Activated B cell treated with CpG ODN at 0.5 μM for 24 hours (primary cell): Measurements from ENCODE around the gene XRN2. TPM values are rescaled to one million over a fixed set of nuclear protein-coding genes. Genes with fewer than 3 reads are reported as not detected.

Experiments used
- ATAC-seq: fragments of 200-7000 bp; cut with Tn5 transposase; one replicate; pipeline ENCODE4 v1.10.0; 2021; ENCODE audit warnings: low read depth, mild to moderate bottlenecking, moderate library complexity
- CTCF ChIA-PET: fragments of 350-600 bp; sonication (Branson Sonifier 250); formaldehyde crosslinking; loops from one replicate; lab custom pipeline; 2021; ENCODE audit warnings: antibody characterized with exemption; lab: Charles Lee
- POLR2A ChIA-PET: fragments of 350-600 bp; sonication (Branson Sonifier 250); formaldehyde crosslinking; loops from one replicate; lab custom pipeline; 2021; ENCODE audit warnings: antibody characterized with exemption; lab: Charles Lee
- DNase-seq: peaks from one replicate; pipeline ENCODE4 v3.0.0; 2022
- H3K27ac Mint-ChIP-seq: one replicate; pipeline ENCODE4 v1.8.0; 2020; ENCODE audit warnings: mixed read lengths
- H3K27me3 Mint-ChIP-seq: one replicate; pipeline ENCODE4 v1.8.0; 2021; ENCODE audit warnings: mixed read lengths
- H3K36me3 Mint-ChIP-seq: one replicate; pipeline ENCODE4 v1.8.0; 2021; ENCODE audit warnings: low read depth, mixed read lengths
- H3K4me1 Mint-ChIP-seq: one replicate; pipeline ENCODE4 v1.8.0; 2021; ENCODE audit warnings: mixed read lengths
- H3K4me3 Mint-ChIP-seq: one replicate; pipeline ENCODE4 v1.8.0; 2020; ENCODE audit warnings: mild to moderate bottlenecking, mixed read lengths
- H3K9me3 Mint-ChIP-seq: one replicate; pipeline ENCODE4 v1.8.0; 2020; ENCODE audit warnings: mixed read lengths
- intact Hi-C: fragments of 100-400 bp; cut with micrococcal nuclease; formaldehyde crosslinking; loops from one replicate; pipeline ENCODE4 v1.15.1; 2024
- total RNA-seq: library from RNA; stranded (reverse); gene quantifications from 2 replicates; pipeline ENCODE4 v1.2.3, GENCODE V29; 2022
- TF ChIP-seq, protein P1 (sequence below): fragments of 200-600 bp; IDR thresholded peaks from one replicate; pipeline ENCODE4 v1.8.0; 2022; ENCODE audit warnings: antibody characterized with exemption, mild to moderate bottlenecking

Gene XRN2
- total RNA-seq, 1 donor from 2014 or later: 61.0 TPM

DNA sequence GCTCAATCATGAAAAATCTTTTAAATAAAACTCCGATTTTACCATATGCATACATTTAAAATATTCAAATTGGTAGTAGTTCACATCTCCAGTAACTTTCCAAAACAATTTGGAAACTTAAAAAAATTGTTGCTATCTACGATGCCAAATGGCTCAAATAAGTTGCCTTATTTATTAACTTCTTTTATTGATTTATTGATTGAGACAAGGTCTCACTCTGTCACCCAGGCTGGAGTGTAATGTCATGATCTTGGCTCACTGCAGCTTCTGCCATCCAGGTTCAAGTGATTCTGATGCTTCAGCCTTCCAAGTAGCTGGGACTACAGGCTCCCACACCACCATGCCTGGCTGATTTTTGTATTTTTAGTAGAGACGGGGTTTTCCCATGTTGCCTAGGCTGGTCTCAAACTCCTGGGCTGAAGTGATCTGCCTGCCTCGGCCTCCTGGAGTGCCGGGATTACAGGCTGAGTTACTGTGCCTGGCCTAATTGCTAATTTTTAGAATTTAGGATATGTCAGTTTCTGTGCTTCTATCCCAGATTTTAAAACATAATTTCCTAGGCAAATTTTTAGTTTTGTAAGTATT, 81.3 kb downstream of the XRN2 start:
- ATAC-seq (no peak), DNase-seq (no peak)
- TF ChIP-seq, protein P1, sequence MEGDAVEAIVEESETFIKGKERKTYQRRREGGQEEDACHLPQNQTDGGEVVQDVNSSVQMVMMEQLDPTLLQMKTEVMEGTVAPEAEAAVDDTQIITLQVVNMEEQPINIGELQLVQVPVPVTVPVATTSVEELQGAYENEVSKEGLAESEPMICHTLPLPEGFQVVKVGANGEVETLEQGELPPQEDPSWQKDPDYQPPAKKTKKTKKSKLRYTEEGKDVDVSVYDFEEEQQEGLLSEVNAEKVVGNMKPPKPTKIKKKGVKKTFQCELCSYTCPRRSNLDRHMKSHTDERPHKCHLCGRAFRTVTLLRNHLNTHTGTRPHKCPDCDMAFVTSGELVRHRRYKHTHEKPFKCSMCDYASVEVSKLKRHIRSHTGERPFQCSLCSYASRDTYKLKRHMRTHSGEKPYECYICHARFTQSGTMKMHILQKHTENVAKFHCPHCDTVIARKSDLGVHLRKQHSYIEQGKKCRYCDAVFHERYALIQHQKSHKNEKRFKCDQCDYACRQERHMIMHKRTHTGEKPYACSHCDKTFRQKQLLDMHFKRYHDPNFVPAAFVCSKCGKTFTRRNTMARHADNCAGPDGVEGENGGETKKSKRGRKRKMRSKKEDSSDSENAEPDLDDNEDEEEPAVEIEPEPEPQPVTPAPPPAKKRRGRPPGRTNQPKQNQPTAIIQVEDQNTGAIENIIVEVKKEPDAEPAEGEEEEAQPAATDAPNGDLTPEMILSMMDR: no peak
- no peak overlapping the region for H3K27ac Mint-ChIP-seq
- H3K27me3 Mint-ChIP-seq: no peaks in the 10 kb centered on the region
- intact Hi-C loops: no loop called here
- CTCF ChIA-PET: no interaction called here
- H3K9me3 Mint-ChIP-seq: no peaks in the 10 kb centered on the region
- POLR2A ChIA-PET: no interaction called here
- no peaks in the 10 kb centered on the region for H3K4me1 Mint-ChIP-seq
- H3K36me3 Mint-ChIP-seq: peaks cover 81% of the 10 kb centered on the region
- H3K4me3 Mint-ChIP-seq: no peak overlapping the region

DNA sequence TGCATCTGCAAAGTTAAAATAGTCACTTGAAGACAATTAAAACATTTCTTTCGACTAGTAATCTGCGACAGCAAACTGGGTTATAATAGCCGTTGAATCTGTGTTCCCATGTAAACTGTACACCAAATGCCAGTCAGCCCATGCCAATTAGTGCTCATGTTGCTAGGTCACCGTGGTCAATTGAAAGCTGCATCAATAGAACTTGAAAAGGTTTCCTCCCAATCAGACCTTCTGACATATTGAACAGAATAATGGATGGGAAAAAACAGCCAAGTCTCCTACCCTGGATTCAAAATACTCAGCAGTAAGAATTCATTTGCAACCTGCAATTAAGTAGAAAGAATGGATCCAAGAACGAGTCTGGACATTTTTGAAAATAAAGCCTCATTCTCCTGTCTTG, 83.0 kb downstream of the XRN2 start:
- H3K27me3 Mint-ChIP-seq: peaks cover 4% of the 10 kb centered on the region
- H3K4me1 Mint-ChIP-seq: no peaks in the 10 kb centered on the region
- intact Hi-C loops: no loop called here
- TF ChIP-seq, protein P1: no peak
- ChIA-PET POLR2A (no interaction called here), CTCF (no interaction called here)
- no peak for DNase-seq
- no peak overlapping the region for H3K27ac Mint-ChIP-seq
- H3K9me3 Mint-ChIP-seq: no peaks in the 10 kb centered on the region
- H3K36me3 Mint-ChIP-seq: peaks cover 73% of the 10 kb centered on the region
- ATAC-seq: no peak
- H3K4me3 Mint-ChIP-seq: no peak overlapping the region

DNA sequence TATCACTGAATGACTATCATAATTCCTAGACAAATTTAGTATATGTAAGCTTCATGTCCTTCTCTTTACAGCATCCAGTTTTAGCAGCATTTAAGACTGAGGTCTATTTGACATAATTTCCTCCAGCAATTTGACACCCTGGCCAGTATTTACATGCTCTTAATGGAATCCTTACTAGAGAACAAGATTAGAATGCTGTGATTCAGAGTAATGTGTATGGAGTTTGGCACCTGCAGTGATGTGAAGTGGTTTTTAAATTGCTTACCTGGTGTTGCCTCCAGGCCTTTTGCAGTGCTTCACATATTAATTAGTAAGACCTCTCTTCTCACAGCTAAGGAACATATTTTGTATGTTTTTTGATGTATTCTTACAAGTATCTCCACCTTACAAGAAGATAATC, 84.4 kb downstream of the XRN2 start:
- ATAC-seq (no peak), DNase-seq (no peak)
- H3K9me3 Mint-ChIP-seq: no peaks in the 10 kb centered on the region
- TF ChIP-seq, protein P1: no peak
- peaks cover 14% of the 10 kb centered on the region for H3K27me3 Mint-ChIP-seq
- intact Hi-C loops: no loop called here
- peaks cover 6% of the 10 kb centered on the region for H3K4me1 Mint-ChIP-seq
- no peak overlapping the region for H3K27ac Mint-ChIP-seq
- ChIA-PET CTCF (no interaction called here), POLR2A (no interaction called here)
- peaks cover 63% of the 10 kb centered on the region for H3K36me3 Mint-ChIP-seq
- H3K4me3 Mint-ChIP-seq: no peak overlapping the region

DNA sequence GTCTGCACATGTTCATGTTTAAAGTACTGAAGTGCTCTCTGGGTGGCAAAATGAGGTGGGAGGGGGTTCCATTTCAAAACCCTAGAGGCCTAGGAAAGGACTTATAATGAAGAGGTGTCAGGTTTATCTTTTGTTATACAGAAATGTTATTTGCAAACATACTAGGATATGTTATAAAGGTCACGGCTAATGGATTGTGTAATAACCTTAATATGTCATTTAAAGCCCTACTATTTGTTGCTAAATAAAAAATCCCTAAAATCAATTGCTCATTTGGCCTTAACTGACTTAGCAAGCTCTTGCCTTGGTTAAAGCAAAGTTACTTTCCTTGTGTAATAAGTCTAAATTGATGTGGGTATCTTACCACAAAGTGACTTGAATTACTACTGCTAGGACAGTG, 85.4 kb downstream of the XRN2 start:
- ChIA-PET POLR2A (no interaction called here), CTCF (no interaction called here)
- Mint-ChIP-seq H3K27ac (no peak overlapping the region), H3K36me3 (peaks cover 53% of the 10 kb centered on the region), H3K27me3 (peaks cover 25% of the 10 kb centered on the region), H3K4me1 (peaks cover 8% of the 10 kb centered on the region), H3K4me3 (no peak overlapping the region), H3K9me3 (no peaks in the 10 kb centered on the region)
- no peak for DNase-seq
- TF ChIP-seq, protein P1: no peak
- intact Hi-C loops: no loop called here
- ATAC-seq: no peak

DNA sequence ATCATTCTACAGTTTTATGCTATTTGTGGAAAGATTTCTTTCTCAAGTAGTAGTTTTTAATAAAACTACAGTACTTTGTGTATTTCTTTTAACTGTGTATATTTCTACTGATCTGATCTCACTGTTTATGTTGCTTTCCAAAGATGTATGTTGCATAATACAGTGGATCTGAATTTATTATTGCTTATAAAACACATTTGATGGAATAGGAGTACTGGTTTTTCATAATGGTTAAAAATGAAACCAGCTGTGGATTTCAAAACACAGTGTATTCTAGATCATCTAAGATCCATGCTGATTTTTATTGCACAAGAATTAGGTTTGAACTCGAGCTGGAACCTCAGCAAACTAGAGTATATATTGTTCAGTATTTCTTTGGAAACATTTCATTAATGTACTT, 86.2 kb downstream of the XRN2 start:
- TF ChIP-seq, protein P1: no peak
- intact Hi-C loops: no loop called here
- ATAC-seq (no peak), DNase-seq (no peak)
- H3K36me3 Mint-ChIP-seq: peaks cover 45% of the 10 kb centered on the region
- H3K9me3 Mint-ChIP-seq: no peaks in the 10 kb centered on the region
- H3K27me3 Mint-ChIP-seq: peaks cover 25% of the 10 kb centered on the region
- ChIA-PET CTCF (no interaction called here), POLR2A (no interaction called here)
- H3K4me3 Mint-ChIP-seq: no peak overlapping the region
- peaks cover 8% of the 10 kb centered on the region for H3K4me1 Mint-ChIP-seq
- H3K27ac Mint-ChIP-seq: no peak overlapping the region
